Loucy (cell line): Measurements from ENCODE around the gene ZRANB1.

Experiments used
- H2AFZ ChIP-seq: fragments of 200-600 bp; sonication (generic); 2 replicates; pipeline ENCODE4 v1.6.0; 2016; ENCODE audit warnings: antibody characterized with exemption, mild to moderate bottlenecking, low read length, moderate library complexity
- H3F3A ChIP-seq: fragments of 200-600 bp; 2 replicates; pipeline ENCODE4 v1.6.0; 2016; ENCODE audit warnings: antibody characterized with exemption, low read depth, mild to moderate bottlenecking
- H3K27me3 ChIP-seq: fragments of 200-600 bp; sonication (generic); 2 replicates; pipeline ENCODE4 v1.6.1; 2014; ENCODE audit warnings: low read length, mild to moderate bottlenecking; ENCODE audit not compliant: insufficient read depth, poor library complexity, severe bottlenecking
- H3K36me3 ChIP-seq: fragments of 200-600 bp; sonication (generic); 2 replicates; pipeline ENCODE4 v1.6.1; 2016; ENCODE audit warnings: low read length; ENCODE audit not compliant: insufficient read depth
- H3K4me1 ChIP-seq: fragments of 200-600 bp; sonication (generic); 2 replicates; pipeline ENCODE4 v1.5.1; 2014; ENCODE audit warnings: low read length, mild to moderate bottlenecking; ENCODE audit not compliant: insufficient read depth, poor library complexity, severe bottlenecking
- H3K4me2 ChIP-seq: fragments of 200-600 bp; sonication (generic); 2 replicates; pipeline ENCODE4 v1.6.0; 2014; ENCODE audit warnings: antibody characterized with exemption, low read length, low read depth, mild to moderate bottlenecking; ENCODE audit not compliant: poor library complexity, severe bottlenecking
- H3K4me3 ChIP-seq: fragments of 200-600 bp; sonication (generic); 2 replicates; pipeline ENCODE4 v1.5.1; 2014; ENCODE audit warnings: low read length, mild to moderate bottlenecking, mixed read lengths; ENCODE audit not compliant: poor library complexity, severe bottlenecking
- H3K79me2 ChIP-seq: fragments of 200-600 bp; sonication (generic); 2 replicates; pipeline ENCODE4 v1.6.1; 2014; ENCODE audit warnings: low read length; ENCODE audit not compliant: insufficient read depth
- H3K9ac ChIP-seq: fragments of 200-600 bp; sonication (generic); 2 replicates; pipeline ENCODE4 v1.6.0; 2014; ENCODE audit warnings: mild to moderate bottlenecking, low read depth, low read length, moderate library complexity; ENCODE audit not compliant: poor library complexity, severe bottlenecking
- H3K9me2 ChIP-seq: fragments of 200-600 bp; sonication (generic); replicated peaks from 2 replicates; pipeline ENCODE4 v1.6.1; 2016; ENCODE audit warnings: low read depth, low read length, mixed read lengths
- H3K9me3 ChIP-seq: fragments of 200-600 bp; sonication (generic); 2 replicates; pipeline ENCODE4 v1.6.1; 2014; ENCODE audit warnings: mild to moderate bottlenecking, antibody characterized with exemption, low read length, low read depth; ENCODE audit not compliant: insufficient read depth
- H4K20me1 ChIP-seq: fragments of 200-600 bp; sonication (generic); 2 replicates; pipeline ENCODE4 v1.6.0; 2014; ENCODE audit warnings: antibody characterized with exemption, low read length, mild to moderate bottlenecking; ENCODE audit not compliant: insufficient read depth, poor library complexity, severe bottlenecking
- CTCF ChIP-seq: fragments of 200-600 bp; sonication (generic); conservative IDR thresholded peaks from 2 replicates; pipeline ENCODE4 v1.5.1; 2014; ENCODE audit warnings: mild to moderate bottlenecking, antibody characterized with exemption, low read length
- EZH2phosphoT487 ChIP-seq: fragments of 200-600 bp; IDR thresholded peaks from 2 replicates; pipeline ENCODE4 v1.6.1; 2018; ENCODE audit warnings: antibody characterized with exemption, mild to moderate bottlenecking, moderate library complexity, borderline replicate concordance

The ZRANB1 gene

GRCh38 chr10:125033146-125033924 lies 91.4 kb downstream of the ZRANB1 start:
- no peaks in the 10 kb centered on the region for H3K27me3 ChIP-seq
- H3K9me3 ChIP-seq, result no peaks in the 10 kb centered on the region
- no peak overlapping the region for H3K9ac ChIP-seq
- H3K4me2 ChIP-seq, result no peak overlapping the region
- H3K9me2 ChIP-seq, result no peaks in the 10 kb centered on the region
- no peaks in the 10 kb centered on the region for H3K36me3 ChIP-seq
- H4K20me1 ChIP-seq, result no peaks in the 10 kb centered on the region
- no peaks in the 10 kb centered on the region for H3F3A ChIP-seq
- no peak overlapping the region for H3K4me3 ChIP-seq
- no peak overlapping the region for H2AFZ ChIP-seq
- no peaks in the 10 kb centered on the region for H3K4me1 ChIP-seq
- TF ChIP-seq CTCF, result no peak
- no peak for TF ChIP-seq EZH2phosphoT487
- H3K79me2 ChIP-seq, result no peaks in the 10 kb centered on the region

- no peaks in the 10 kb centered on the region for H3K27me3 ChIP-seq
- H3K4me1 ChIP-seq, result no peaks in the 10 kb centered on the region
- H2AFZ ChIP-seq, result no peak overlapping the region
- no peaks in the 10 kb centered on the region for H3K79me2 ChIP-seq
- H3K4me2 ChIP-seq, result no peak overlapping the region
- no peak for TF ChIP-seq EZH2phosphoT487
- TF ChIP-seq CTCF, result no peak
- no peak overlapping the region for H3K4me3 ChIP-seq
- H3K9ac ChIP-seq, result no peak overlapping the region
- H3K9me3 ChIP-seq, result no peaks in the 10 kb centered on the region
- H3K9me2 ChIP-seq, result no peaks in the 10 kb centered on the region
- no peaks in the 10 kb centered on the region for H3K36me3 ChIP-seq
- no peaks in the 10 kb centered on the region for H4K20me1 ChIP-seq
- no peaks in the 10 kb centered on the region for H3F3A ChIP-seq
Observed at GRCh38 chr10:125034675-125035074, 92.8 kb downstream of the ZRANB1 start.

- no peaks in the 10 kb centered on the region for H3K9me2 ChIP-seq
- no peak overlapping the region for H3K4me3 ChIP-seq
- no peaks in the 10 kb centered on the region for H3K36me3 ChIP-seq
- H3K27me3 ChIP-seq, result no peaks in the 10 kb centered on the region
- no peaks in the 10 kb centered on the region for H3K79me2 ChIP-seq
- no peak overlapping the region for H2AFZ ChIP-seq
- H3F3A ChIP-seq, result no peaks in the 10 kb centered on the region
- H4K20me1 ChIP-seq, result no peaks in the 10 kb centered on the region
- H3K4me1 ChIP-seq, result no peaks in the 10 kb centered on the region
- H3K9ac ChIP-seq, result no peak overlapping the region
- TF ChIP-seq EZH2phosphoT487 (no peak), CTCF (no peak)
- H3K4me2 ChIP-seq, result no peak overlapping the region
- H3K9me3 ChIP-seq, result no peaks in the 10 kb centered on the region
Observed at GRCh38 chr10:125035136-125035535, 93.2 kb downstream of the ZRANB1 start.
